ENCODE data around the gene PDXK.

The PDXK gene

GRCh38 chr21:43718872-43719747 is at the start of gene PDXK:
TSS of gene PDXK (plus strand) at chr21:43719129. CDS start at chr21:43719295, 166 bp downstream.
- Histone ChIP-seq H3K27ac (ENCODE audit: poor library complexity, severe bottlenecking) (peak within 1 kb of the TSS; percentile 96), H3K4me3 (ENCODE audit: severe bottlenecking) (peak within 1 kb of the TSS; percentile 99), H3K4me1 (ENCODE audit: insufficient read depth, poor library complexity, severe bottlenecking) (peaks cover 16% of the 10 kb centered on the region), H3K9me3 (ENCODE audit: severe bottlenecking) (no peaks in the 10 kb centered on the region), H3K27me3 (ENCODE audit: insufficient read depth, poor library complexity, severe bottlenecking) (no peaks in the 10 kb centered on the region), H3K36me3 (ENCODE audit: low read depth) (peaks cover 29% of the 10 kb centered on the region)
- peak; percentile 52 for TF ChIP-seq CTCF (IDR thresholded peaks at IDR 0.05; ENCODE audit: poor library complexity, severe bottlenecking)
- ATAC-seq (ENCODE audit: low read depth) (peak; percentile 70), DNase-seq (ENCODE audit: low spot score) (peak; percentile 76)

DNA sequence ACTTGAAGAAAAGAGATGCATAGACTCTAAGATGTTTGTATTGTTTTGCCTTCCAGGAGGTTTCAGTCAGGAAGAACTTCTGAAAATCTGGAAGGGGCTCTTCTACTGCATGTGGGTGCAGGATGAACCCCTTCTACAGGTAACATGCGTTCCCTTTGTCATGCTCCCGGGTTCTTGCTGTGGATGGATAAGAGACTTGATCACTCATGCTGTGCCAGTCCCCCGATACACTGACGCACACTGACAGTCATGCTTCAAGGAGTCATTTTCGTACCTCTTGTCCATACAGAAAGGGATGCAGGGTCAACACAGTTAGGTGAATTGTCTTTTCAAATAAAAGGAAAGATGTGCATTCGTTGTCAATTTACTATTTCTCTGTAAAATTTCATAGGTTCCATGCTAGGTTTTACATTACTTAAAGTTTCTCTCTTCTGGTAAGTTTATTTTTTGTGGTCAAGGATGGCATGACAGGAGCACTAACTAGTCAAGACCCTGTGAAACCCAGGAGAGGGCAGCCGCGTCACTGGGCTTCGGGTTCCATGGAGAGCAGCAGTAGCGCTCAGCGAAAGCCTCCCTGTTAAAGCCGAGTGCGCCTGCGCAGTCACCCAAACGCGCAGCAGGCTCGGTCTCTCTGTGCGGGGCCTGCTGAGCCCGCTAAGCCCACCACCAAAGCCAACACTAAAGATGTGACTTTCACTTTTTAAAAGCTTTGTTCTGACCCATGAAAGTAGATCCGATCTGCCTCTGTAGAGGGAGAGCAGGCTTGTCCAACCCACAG is 48.9 kb upstream of the PDXK start:
- Histone ChIP-seq H3K27me3 (ENCODE audit: insufficient read depth, poor library complexity, severe bottlenecking) (no peaks in the 10 kb centered on the region), H3K36me3 (ENCODE audit: low read depth) (peaks cover 61% of the 10 kb centered on the region), H3K9me3 (ENCODE audit: severe bottlenecking) (no peaks in the 10 kb centered on the region), H3K4me3 (ENCODE audit: severe bottlenecking) (no peak overlapping the region), H3K27ac (ENCODE audit: poor library complexity, severe bottlenecking) (no peak overlapping the region), H3K4me1 (ENCODE audit: insufficient read depth, poor library complexity, severe bottlenecking) (peaks cover 9% of the 10 kb centered on the region)
- DNase-seq (ENCODE audit: low spot score) (no peak), ATAC-seq (ENCODE audit: low read depth) (no peak)
- no peak for TF ChIP-seq CTCF (IDR thresholded peaks at IDR 0.05; ENCODE audit: poor library complexity, severe bottlenecking)

DNA sequence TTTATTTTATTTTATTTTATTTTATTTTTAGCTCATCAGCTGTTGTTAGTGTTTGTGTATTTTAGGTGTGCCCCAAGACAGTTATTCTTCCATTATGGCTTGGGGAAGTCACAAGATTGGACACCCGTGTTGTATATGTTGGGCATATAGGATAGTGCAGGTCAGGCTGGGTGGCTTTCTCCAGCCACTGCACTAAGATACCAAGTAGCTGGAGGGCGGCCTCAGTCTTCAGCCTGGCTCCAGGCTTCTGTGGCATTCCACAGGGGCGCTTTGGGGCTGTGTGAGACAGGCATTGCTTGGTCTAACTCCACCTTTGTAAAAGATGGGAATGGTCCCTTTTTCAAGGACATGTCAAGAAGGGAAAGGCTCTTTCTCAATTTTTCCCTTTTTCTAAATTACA is 43.1 kb upstream of the PDXK start:
- Histone ChIP-seq H3K27ac (ENCODE audit: poor library complexity, severe bottlenecking) (no peak overlapping the region), H3K27me3 (ENCODE audit: insufficient read depth, poor library complexity, severe bottlenecking) (no peaks in the 10 kb centered on the region), H3K4me1 (ENCODE audit: insufficient read depth, poor library complexity, severe bottlenecking) (no peaks in the 10 kb centered on the region), H3K4me3 (ENCODE audit: severe bottlenecking) (no peak overlapping the region), H3K36me3 (ENCODE audit: low read depth) (peaks cover 91% of the 10 kb centered on the region), H3K9me3 (ENCODE audit: severe bottlenecking) (no peaks in the 10 kb centered on the region)
- no peak for TF ChIP-seq CTCF (IDR thresholded peaks at IDR 0.05; ENCODE audit: poor library complexity, severe bottlenecking)
- DNase-seq (ENCODE audit: low spot score) (no peak), ATAC-seq (ENCODE audit: low read depth) (no peak)

DNA sequence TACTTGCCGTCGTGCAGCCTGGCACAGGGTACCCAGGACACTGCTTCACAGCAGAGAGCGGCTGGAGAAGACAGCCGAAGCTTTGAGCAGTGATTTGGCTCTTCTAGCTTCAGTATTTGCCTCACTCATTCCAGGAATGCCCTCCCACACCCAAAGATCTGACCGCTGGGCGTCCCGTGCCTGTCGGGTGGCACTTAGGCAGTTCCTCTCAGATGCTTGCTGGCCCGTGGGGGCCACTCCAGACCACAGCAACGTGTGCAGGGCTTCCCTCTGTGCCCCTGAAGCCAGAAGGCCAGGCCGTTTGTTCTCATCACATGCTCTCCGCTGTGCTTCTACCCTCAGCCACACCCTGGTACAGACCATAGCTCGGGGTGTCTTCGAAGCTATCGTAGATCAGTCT is 42.5 kb upstream of the PDXK start:
- no peak for DNase-seq (ENCODE audit: low spot score)
- no peak for TF ChIP-seq CTCF (IDR thresholded peaks at IDR 0.05; ENCODE audit: poor library complexity, severe bottlenecking)
- H3K36me3 ChIP-seq (ENCODE audit: low read depth): peaks cover 93% of the 10 kb centered on the region

More for the DNA sequence above, 42.5 kb upstream of the PDXK start:
- no peak overlapping the region for H3K4me3 ChIP-seq (ENCODE audit: severe bottlenecking)
- ATAC-seq (ENCODE audit: low read depth): no peak
- H3K27me3 ChIP-seq (ENCODE audit: insufficient read depth, poor library complexity, severe bottlenecking): no peaks in the 10 kb centered on the region
- H3K9me3 ChIP-seq (ENCODE audit: severe bottlenecking): no peaks in the 10 kb centered on the region
- no peak overlapping the region for H3K27ac ChIP-seq (ENCODE audit: poor library complexity, severe bottlenecking)
- no peaks in the 10 kb centered on the region for H3K4me1 ChIP-seq (ENCODE audit: insufficient read depth, poor library complexity, severe bottlenecking)
